GM12801 (cell line): ENCODE results near the gene AQP12A.

Experiments
- TF ChIP-seq, protein P1 (sequence below): IDR thresholded peaks from one replicate; pipeline ENCODE4 v1.5.1; 2011; ENCODE audit warnings: control low read depth; ENCODE audit not compliant: insufficient read length; ENCODE audit errors: extremely low read depth

AQP12A gene

DNA sequence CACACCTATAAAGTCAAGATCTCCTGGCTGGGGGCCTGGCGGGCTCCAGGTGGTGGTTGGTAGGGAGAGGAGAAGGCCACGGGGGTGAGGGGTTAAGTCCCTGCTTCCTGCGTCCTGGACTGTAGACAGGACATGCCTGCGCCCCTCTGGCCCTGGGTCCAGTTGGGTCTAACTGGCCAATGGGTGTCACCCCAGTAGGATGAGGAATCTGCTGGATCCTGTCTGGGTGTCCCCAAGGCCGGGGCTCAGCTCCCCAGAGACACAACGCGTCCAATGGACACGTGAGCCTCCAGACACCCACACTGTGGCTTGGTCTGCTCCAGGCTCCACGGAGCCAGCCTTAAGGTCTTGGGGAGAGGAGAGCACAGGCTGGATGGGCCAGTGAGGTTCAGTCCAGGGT is 19.6 kb downstream of the AQP12A start:
- TF ChIP-seq, protein P1, sequence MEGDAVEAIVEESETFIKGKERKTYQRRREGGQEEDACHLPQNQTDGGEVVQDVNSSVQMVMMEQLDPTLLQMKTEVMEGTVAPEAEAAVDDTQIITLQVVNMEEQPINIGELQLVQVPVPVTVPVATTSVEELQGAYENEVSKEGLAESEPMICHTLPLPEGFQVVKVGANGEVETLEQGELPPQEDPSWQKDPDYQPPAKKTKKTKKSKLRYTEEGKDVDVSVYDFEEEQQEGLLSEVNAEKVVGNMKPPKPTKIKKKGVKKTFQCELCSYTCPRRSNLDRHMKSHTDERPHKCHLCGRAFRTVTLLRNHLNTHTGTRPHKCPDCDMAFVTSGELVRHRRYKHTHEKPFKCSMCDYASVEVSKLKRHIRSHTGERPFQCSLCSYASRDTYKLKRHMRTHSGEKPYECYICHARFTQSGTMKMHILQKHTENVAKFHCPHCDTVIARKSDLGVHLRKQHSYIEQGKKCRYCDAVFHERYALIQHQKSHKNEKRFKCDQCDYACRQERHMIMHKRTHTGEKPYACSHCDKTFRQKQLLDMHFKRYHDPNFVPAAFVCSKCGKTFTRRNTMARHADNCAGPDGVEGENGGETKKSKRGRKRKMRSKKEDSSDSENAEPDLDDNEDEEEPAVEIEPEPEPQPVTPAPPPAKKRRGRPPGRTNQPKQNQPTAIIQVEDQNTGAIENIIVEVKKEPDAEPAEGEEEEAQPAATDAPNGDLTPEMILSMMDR, result no peak

DNA sequence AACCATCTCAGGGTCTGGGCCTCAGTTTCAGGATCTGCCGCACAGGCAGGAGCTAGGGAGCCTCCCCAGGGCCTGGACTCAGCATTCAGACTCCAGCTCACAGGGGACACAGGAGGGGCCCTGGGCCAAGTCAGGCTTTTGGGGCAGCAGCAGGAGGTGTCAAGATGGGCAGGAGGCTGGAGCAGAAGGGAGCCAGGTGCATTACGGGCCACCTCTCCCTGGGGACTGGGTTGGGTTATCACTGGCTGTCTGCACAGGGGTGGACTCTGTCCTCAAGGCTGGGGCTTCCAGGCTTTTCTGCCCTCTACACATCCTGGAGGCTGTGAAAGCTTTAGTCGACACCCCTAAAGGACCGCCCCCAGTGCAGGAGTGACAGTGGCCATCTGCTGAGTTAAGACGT is 20.0 kb downstream of the AQP12A start:
- TF ChIP-seq, protein P1, result no peak

DNA sequence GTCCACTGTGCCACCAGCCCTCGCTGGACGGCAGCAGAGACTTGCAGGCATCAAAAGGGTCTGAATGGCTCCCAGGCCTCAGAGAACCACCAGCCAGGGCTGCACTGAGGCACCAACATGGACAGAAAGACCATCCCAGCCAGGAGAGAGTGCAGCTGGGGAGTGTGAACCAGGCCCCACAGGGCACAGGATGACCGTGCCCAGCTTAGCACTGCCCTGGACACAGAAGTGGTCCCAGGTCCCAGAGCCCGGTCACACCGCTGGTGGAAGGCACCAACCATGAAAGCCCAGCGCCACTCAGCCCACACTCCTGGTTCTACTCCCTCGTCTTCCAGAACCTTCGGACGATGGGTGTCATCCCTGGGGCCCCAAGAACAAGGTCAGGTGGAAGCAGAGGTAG is 20.5 kb downstream of the AQP12A start:
- TF ChIP-seq, protein P1, result no peak

DNA sequence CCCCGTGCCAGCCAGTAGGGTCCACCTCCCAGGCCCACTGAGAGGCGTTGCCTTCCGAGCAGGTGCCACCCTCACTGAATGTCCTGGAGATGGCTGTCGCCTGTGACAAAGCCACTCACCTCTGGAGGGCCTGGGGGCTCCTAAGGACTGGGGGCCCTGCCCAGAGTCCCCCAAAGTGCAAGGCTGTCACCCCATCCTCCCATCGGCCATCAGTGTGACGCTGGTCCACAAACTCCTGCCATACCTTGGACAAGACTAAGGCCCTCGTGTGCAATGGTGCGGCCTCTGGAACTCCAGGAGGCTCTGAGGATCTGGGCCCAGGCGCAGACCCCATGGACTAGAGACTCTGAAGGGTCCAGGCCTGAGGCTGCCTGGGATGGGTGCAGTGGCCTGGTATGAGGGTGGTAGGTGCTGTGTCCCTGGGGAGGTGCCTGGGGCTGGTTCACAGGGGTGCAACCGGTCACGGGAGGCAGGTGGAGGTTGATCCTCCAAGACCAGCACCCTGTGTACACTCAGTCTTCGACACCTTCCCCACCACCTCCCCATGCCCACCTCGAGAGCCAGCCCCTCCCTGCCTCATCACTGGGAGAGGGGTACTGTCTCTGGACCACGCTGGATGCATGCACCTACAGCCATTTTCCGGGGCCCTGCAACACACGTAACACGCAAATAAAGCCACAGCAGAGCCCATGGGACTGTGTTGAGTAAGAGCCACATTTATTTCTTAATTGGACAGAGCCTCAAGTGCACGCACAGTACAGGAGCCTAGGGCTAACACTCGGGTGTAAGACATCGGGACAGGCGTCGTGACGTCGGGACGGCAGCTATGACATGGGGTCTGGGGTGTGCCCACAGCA is 21.6 kb downstream of the AQP12A start:
- TF ChIP-seq, protein P1, result no peak

DNA sequence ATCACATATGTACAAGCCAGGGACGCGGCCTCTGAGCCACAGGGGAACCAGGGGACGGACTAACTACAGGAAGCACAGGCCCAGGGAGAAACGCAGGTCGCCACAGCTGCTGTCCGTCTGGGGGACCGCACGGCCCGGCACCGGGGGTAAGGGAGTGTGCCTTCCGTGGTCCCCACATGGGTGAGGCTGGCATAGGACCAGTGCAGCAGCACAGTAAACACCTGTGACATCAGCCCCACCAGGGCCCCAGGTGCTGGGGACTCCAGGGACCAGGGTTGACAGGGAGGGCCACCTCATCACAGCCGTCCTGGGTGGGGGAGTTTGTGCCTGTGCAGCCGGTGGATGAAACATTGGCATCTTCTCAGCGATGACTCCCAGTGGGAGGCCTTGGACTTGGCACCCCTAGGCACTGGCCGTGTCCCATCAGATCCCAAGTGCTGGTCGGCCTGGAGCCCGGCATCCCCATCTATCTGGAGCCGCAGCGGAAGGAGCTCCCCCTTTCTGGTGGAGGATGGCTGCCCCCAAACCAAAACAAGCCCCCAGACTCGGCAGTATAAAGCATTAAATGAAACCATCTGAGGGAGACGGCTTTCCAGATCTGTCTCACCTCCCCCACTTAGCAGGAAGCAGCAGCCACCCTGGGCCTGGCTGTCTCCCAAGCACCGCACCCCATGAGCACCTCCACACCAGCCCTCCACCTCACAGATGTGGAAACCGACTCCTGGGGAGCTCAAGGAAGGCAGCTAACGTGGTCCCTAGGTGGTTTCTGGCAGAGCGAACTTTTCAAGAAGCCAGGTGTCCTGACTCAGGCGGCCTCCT is 22.5 kb downstream of the AQP12A start:
- TF ChIP-seq, protein P1, result no peak

DNA sequence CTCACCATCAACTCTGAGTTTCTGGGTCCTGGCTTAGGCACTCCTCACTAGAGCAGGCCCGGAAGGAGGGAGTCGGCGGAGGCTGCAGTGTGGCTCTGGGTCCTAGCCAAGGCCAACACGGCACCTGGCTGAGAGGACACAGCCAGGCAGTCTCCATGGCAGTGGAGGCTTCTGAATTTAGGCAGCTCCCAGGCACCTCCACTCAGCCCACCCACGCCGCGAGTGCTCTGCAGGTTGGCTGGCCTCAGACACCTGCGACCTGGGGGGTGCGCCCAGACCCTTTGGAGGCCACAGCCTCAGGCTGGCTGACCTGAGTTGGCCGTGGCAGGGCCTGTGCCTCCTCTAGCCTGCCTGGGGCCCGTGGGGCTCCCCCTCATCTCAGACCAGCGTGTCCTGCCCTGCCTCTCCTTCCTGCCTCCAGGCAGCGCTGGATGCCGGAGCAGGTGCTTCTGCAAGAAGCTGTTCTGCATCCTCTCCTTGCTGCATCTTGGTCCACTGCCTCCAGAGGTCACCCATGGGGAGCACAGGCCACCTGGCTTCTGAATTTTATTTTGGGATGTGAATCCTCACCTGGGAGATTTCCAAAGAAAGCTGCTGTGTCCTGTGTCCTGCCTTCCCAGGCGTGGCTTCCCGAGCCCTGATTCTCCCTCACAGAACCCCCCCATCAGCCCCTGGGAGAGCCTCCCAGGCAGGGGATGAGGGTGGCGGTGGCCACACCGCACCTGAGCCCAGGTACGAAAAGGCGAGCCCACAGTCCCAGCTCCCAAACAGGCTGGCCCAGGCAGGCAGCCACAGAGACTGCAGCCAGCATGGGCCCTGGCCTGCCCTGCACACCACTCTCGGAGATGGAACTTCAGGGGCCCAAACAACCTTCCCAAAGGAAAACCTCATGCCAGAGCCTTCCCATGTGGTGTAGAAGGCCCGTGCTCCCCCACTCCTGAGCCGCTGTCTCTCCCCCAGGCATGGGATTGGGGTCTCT is 23.4 kb downstream of the AQP12A start:
- TF ChIP-seq, protein P1, result no peak
